ENCODE results near the gene SPG7.
A peak's percentile ranks its signal among the peaks of the same experiment; 100 is the strongest.

SPG7 gene

GRCh38 chr16:89560378-89561141, 52.4 kb downstream of the SPG7 start, which contains the start of gene RPL13:
Gene RPL13, plus strand, starts transcription at chr16:89560682. Its CDS starts 278 bp downstream, at chr16:89560960.
- H3K4me3 ChIP-seq (ENCODE audit: low read depth, low read length), result peak within 1 kb of the TSS; percentile 93
- no peak for TF ChIP-seq CTCF (IDR thresholded peaks at IDR 0.05; ENCODE audit: borderline replicate concordance, insufficient read depth, low read depth, low read length)

DNA sequence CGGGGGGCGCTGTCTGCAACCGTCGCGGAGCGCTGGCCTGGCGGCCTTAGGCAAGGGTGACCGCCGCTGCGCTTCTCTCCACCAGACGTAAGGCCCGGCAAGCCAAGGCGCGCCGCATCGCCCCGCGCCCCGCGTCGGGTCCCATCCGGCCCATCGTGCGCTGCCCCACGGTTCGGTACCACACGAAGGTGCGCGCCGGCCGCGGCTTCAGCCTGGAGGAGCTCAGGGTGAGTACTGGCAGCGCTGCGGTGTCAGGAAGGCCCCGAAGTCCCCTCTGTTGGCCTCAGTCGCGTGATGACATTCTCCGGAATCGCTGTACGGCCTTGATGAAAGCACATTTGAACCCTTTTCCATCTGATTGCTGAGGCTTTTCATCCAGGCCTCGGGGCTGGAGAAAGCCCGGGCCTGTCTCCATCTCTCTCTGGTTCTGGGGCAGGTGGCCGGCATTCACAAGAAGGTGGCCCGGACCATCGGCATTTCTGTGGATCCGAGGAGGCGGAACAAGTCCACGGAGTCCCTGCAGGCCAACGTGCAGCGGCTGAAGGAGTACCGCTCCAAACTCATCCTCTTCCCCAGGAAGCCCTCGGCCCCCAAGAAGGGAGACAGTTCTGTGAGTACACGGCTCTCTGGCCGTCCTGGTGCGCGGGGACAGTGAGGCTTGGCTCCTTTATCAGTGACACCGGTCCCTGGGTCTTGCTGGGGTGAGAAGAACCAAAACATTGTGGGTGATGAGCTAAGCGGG, 53.1 kb downstream of the SPG7 start:
- H3K4me3 ChIP-seq (ENCODE audit: low read depth, low read length), result peak overlapping the region; percentile 93
- no peak for TF ChIP-seq CTCF (IDR thresholded peaks at IDR 0.05; ENCODE audit: borderline replicate concordance, insufficient read depth, low read depth, low read length)

DNA sequence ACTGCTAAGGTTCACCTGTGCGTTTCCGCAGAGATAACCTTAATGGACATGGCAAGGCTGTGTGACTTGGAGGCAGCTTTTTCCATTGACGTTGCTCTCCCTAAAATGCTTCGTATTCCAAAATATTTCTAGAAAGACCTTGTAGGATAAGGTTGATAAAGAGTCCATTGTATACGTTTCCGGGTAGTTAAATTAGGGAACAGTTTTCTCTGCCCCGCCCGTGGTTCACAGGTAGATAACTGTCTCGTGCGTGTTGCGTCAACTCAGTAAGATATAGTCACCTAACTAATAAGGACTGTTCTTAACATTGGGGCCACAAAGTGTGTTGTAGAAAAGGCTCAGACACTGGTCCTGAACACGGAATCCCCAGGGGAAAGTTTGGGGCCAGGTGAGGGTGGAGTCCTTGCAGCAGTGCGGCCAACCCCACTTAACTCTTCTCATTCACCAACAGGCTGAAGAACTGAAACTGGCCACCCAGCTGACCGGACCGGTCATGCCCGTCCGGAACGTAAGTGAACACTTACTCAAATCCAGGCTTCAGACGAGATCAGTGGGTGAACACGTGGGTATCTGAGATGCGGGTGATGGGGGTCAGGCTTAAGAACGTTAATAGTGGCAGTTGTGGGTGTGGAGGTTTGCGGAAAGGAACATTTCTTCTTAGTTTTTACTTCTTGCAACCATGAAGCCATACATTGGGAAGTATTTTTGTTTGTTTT, 53.8 kb downstream of the SPG7 start:
- H3K4me3 ChIP-seq (ENCODE audit: low read depth, low read length), result peak overlapping the region; percentile 93
- no peak for TF ChIP-seq CTCF (IDR thresholded peaks at IDR 0.05; ENCODE audit: borderline replicate concordance, insufficient read depth, low read depth, low read length)

- TF ChIP-seq CTCF (IDR thresholded peaks at IDR 0.05; ENCODE audit: borderline replicate concordance, insufficient read depth, low read depth, low read length), result no peak
- no peak overlapping the region for H3K4me3 ChIP-seq (ENCODE audit: low read depth, low read length)
Measured at GRCh38 chr16:89562939-89563338, 54.7 kb downstream of the SPG7 start.

- TF ChIP-seq CTCF (IDR thresholded peaks at IDR 0.05; ENCODE audit: borderline replicate concordance, insufficient read depth, low read depth, low read length), result no peak
- no peak overlapping the region for H3K4me3 ChIP-seq (ENCODE audit: low read depth, low read length)
Measured at GRCh38 chr16:89563639-89564392, 55.6 kb downstream of the SPG7 start.

GRCh38 chr16:89564476-89565255, 56.5 kb downstream of the SPG7 start:
- no peak for TF ChIP-seq CTCF (IDR thresholded peaks at IDR 0.05; ENCODE audit: borderline replicate concordance, insufficient read depth, low read depth, low read length)
- no peak overlapping the region for H3K4me3 ChIP-seq (ENCODE audit: low read depth, low read length)
